HUES64 (cell line): ENCODE data around the gene ENDOV.

Experiments used
- H3K27ac ChIP-seq: 2 replicates; pipeline ENCODE4 v1.7.0; 2013; ENCODE audit warnings: low read depth, low read length, inconsistent platforms
- H3K27me3 ChIP-seq: 2 replicates; pipeline ENCODE4 v1.6.1; 2013; ENCODE audit warnings: mild to moderate bottlenecking, low read length; ENCODE audit not compliant: insufficient read depth
- H3K36me3 ChIP-seq: 2 replicates; pipeline ENCODE4 v1.6.1; 2013; ENCODE audit warnings: mild to moderate bottlenecking, low read length; ENCODE audit not compliant: insufficient read depth
- H3K4me1 ChIP-seq: 2 replicates; pipeline ENCODE4 v1.6.1; 2013; ENCODE audit warnings: mild to moderate bottlenecking, low read length, moderate library complexity; ENCODE audit not compliant: insufficient read depth
- H3K4me3 ChIP-seq: 2 replicates; pipeline ENCODE4 v1.5.1; 2013; ENCODE audit warnings: mild to moderate bottlenecking, low read length, moderate library complexity
- H3K9ac ChIP-seq: 2 replicates; pipeline ENCODE4 v1.6.1; 2013; ENCODE audit warnings: mild to moderate bottlenecking, low read depth, low read length
- H3K9me3 ChIP-seq: 2 replicates; pipeline ENCODE4 v1.6.1; 2013; ENCODE audit warnings: low read depth, low read length; ENCODE audit not compliant: insufficient read depth
- WGBS: fragments of 150-250, 120-280 bp; methylation state at CpG from one replicate; pipeline ENCODE4 v1.1.7; 2013; ENCODE audit warnings: missing lambda C conversion rate; 5-methylcytosine and 5-hydroxymethylcytosine counted together

ENDOV gene

GRCh38 chr17:80474231-80474960 lies 59.4 kb downstream of the ENDOV start:
- H3K27ac ChIP-seq, result no peak overlapping the region
- no peaks in the 10 kb centered on the region; the same call in 1 of the 2 replicates for H3K36me3 ChIP-seq
- WGBS, result 23% methylated on average over 16 of the region's 16 CpGs
- no peak overlapping the region for H3K9ac ChIP-seq
- H3K4me1 ChIP-seq, result peaks cover 12% of the 10 kb centered on the region; the same call in 1 of the 2 replicates
- peaks cover 100% of the 10 kb centered on the region for H3K27me3 ChIP-seq
- no peaks in the 10 kb centered on the region for H3K9me3 ChIP-seq
- peak overlapping the region; percentile 24; the same call in 1 of the 2 replicates for H3K4me3 ChIP-seq

- 5% methylated on average over 55 of the region's 55 CpGs for WGBS
- Histone ChIP-seq H3K4me3 (peak overlapping the region; percentile 24; the same call in 1 of the 2 replicates), H3K27ac (no peak overlapping the region), H3K9ac (no peak overlapping the region), H3K36me3 (no peaks in the 10 kb centered on the region; the same call in 1 of the 2 replicates), H3K27me3 (peaks cover 100% of the 10 kb centered on the region), H3K9me3 (no peaks in the 10 kb centered on the region), H3K4me1 (peaks cover 12% of the 10 kb centered on the region; the same call in 1 of the 2 replicates)
Observed at GRCh38 chr17:80474961-80475909, 60.3 kb downstream of the ENDOV start.

GRCh38 chr17:80475910-80476876 lies 61.2 kb downstream of the ENDOV start, which contains the start of gene NPTX1:
Gene NPTX1 (minus strand): TSS chr17:80476607. CDS start chr17:80476446, 161 bp downstream.
- H3K9ac ChIP-seq, result no peak within 1 kb of the TSS
- peaks cover 100% of the 10 kb centered on the region for H3K27me3 ChIP-seq
- peak within 1 kb of the TSS; percentile 40 for H3K4me3 ChIP-seq
- no peak within 1 kb of the TSS for H3K27ac ChIP-seq
- WGBS, result 2% methylated on average over 133 of the region's 136 CpGs
- H3K36me3 ChIP-seq, result no peaks in the 10 kb centered on the region
- no peaks in the 10 kb centered on the region for H3K9me3 ChIP-seq
- peaks cover 12% of the 10 kb centered on the region; the same call in 1 of the 2 replicates for H3K4me1 ChIP-seq

- Histone ChIP-seq H3K9ac (no peak overlapping the region), H3K4me3 (peak overlapping the region; percentile 29; the same call in 1 of the 2 replicates), H3K4me1 (peaks cover 12% of the 10 kb centered on the region; the same call in 1 of the 2 replicates), H3K9me3 (no peaks in the 10 kb centered on the region), H3K27me3 (peaks cover 100% of the 10 kb centered on the region), H3K36me3 (no peaks in the 10 kb centered on the region), H3K27ac (no peak overlapping the region)
- WGBS, result 3% methylated on average over 84 of the region's 84 CpGs
Observed at GRCh38 chr17:80476877-80477646, 62.1 kb downstream of the ENDOV start.

DNA sequence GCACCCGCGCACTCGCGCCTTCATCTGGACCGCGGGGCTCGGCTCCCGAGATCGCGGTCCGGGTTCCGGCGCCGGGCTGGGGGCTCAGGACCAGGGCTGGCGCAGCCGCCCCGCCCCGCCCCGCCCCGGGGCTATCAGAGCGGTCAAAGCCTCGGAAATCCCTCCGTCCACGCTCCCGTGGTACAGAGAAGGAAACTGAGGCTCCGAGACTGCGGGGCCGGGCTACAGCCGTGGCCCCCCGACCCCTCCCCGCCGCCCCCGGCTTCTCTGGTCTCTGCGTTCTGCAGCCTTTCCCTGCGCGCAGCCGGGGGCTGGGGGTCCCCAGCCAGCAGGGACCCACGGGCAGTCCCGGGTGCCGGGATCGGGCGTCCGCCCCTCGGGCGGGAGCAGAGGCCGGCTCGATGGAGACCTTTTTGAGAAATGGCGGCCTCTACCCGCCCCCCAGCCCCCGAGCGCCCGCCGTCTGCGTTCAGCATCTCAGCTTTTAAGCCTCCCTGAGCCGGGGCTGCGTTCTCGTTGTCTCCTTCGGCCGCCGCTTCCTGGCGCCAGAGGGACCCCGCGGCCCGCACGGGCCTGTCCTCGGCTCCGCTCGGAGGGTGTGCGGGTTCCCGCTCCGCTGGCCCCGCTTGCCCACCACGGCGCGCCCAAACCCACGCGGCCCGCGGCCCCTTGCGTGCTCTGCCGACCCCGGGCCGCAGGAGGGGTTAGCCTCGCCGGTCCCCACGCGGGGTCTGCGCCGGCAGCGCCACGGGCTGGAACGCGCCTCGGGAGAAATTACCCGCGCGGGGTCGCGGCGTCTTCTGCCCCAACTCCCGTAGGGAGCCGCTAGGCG lies 62.9 kb downstream of the ENDOV start:
- Histone ChIP-seq H3K27me3 (peaks cover 100% of the 10 kb centered on the region), H3K36me3 (no peaks in the 10 kb centered on the region), H3K9me3 (no peaks in the 10 kb centered on the region), H3K27ac (no peak overlapping the region), H3K9ac (no peak overlapping the region), H3K4me1 (peaks cover 12% of the 10 kb centered on the region; the same call in 1 of the 2 replicates), H3K4me3 (peak overlapping the region; percentile 44)
- 5% methylated on average over 103 of the region's 103 CpGs for WGBS

GRCh38 chr17:80478487-80479245 lies 63.7 kb downstream of the ENDOV start:
- H3K9me3 ChIP-seq, result no peaks in the 10 kb centered on the region
- no peak overlapping the region for H3K27ac ChIP-seq
- peaks cover 12% of the 10 kb centered on the region; the same call in 1 of the 2 replicates for H3K4me1 ChIP-seq
- H3K4me3 ChIP-seq, result peak overlapping the region; percentile 44
- no peak overlapping the region; the same call in 1 of the 2 replicates for H3K9ac ChIP-seq
- H3K36me3 ChIP-seq, result no peaks in the 10 kb centered on the region
- peaks cover 100% of the 10 kb centered on the region for H3K27me3 ChIP-seq
- 11% methylated on average over 51 of the region's 51 CpGs for WGBS

DNA sequence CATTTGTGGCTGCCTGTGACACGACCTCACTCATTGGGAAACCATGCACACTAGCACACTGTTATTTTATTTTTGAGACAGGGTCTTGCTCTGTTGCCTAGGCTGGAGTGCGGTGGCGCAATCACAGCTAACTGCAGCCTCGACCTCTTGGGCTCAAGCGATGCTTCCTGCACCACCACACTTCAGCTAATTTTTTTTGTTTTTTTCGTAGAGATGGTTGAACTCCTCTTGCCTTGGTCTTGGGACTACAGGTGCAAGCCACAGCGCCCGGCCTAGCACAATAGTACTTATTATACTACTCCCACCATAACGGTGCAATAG lies 64.2 kb downstream of the ENDOV start:
- peaks cover 12% of the 10 kb centered on the region; the same call in 1 of the 2 replicates for H3K4me1 ChIP-seq
- peaks cover 97% of the 10 kb centered on the region for H3K27me3 ChIP-seq
- WGBS, result 68% methylated on average over 9 of the region's 9 CpGs
- H3K9me3 ChIP-seq, result no peaks in the 10 kb centered on the region
- H3K36me3 ChIP-seq, result no peaks in the 10 kb centered on the region
- H3K27ac ChIP-seq, result no peak overlapping the region
- H3K4me3 ChIP-seq, result no peak overlapping the region
- H3K9ac ChIP-seq, result no peak overlapping the region

DNA sequence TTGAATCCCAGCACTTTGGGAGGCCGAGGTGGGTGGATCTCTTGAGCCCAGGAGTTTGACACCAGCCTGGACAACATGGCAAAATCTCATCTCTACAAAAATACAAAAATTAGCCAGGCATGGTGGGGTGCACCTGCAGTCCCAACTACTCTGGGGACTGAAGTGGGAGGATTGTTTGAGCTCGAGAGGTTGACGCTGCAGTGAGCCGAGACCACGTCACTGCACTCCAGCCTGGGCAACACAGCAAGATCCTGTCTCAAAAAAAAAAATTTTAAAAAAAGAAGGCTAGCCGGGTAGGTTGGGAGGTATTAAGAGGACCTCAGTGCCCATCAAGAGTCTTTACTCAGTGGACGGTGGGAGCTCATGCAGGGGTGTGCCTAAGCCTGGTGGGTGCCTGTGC lies 65.3 kb downstream of the ENDOV start:
- 0 out of 2 replicates have a peak, but pooled peaks cover 7% of the 10 kb centered on the region for H3K4me1 ChIP-seq

More for the DNA sequence above, 65.3 kb downstream of the ENDOV start:
- H3K36me3 ChIP-seq, result no peaks in the 10 kb centered on the region
- H3K27ac ChIP-seq, result no peak overlapping the region
- H3K27me3 ChIP-seq, result peaks cover 87% of the 10 kb centered on the region
- no peak overlapping the region for H3K4me3 ChIP-seq
- H3K9me3 ChIP-seq, result no peaks in the 10 kb centered on the region
- H3K9ac ChIP-seq, result no peak overlapping the region
- WGBS, result 93% methylated on average over 7 of the region's 7 CpGs
